ES-I3 (cell line): ENCODE data around the gene PTPRZ1.

Experiments
- H3K36me3 ChIP-seq: 2 replicates; pipeline ENCODE4 v1.6.1; 2013; ENCODE audit warnings: mild to moderate bottlenecking, low read length, control low read depth, moderate library complexity; ENCODE audit not compliant: insufficient read depth
- H3K4me1 ChIP-seq: 2 replicates; pipeline ENCODE4 v1.6.1; 2013; ENCODE audit warnings: mild to moderate bottlenecking, control low read depth, low read length; ENCODE audit not compliant: insufficient read depth
- H3K9ac ChIP-seq: 2 replicates; pipeline ENCODE4 v1.6.1; 2013; ENCODE audit warnings: low read depth, mild to moderate bottlenecking, low read length, moderate library complexity
- H3K9me3 ChIP-seq: 2 replicates; pipeline ENCODE4 v1.6.1; 2013; ENCODE audit warnings: mild to moderate bottlenecking, low read length, moderate library complexity; ENCODE audit not compliant: control insufficient read depth, insufficient read depth

The PTPRZ1 gene

DNA sequence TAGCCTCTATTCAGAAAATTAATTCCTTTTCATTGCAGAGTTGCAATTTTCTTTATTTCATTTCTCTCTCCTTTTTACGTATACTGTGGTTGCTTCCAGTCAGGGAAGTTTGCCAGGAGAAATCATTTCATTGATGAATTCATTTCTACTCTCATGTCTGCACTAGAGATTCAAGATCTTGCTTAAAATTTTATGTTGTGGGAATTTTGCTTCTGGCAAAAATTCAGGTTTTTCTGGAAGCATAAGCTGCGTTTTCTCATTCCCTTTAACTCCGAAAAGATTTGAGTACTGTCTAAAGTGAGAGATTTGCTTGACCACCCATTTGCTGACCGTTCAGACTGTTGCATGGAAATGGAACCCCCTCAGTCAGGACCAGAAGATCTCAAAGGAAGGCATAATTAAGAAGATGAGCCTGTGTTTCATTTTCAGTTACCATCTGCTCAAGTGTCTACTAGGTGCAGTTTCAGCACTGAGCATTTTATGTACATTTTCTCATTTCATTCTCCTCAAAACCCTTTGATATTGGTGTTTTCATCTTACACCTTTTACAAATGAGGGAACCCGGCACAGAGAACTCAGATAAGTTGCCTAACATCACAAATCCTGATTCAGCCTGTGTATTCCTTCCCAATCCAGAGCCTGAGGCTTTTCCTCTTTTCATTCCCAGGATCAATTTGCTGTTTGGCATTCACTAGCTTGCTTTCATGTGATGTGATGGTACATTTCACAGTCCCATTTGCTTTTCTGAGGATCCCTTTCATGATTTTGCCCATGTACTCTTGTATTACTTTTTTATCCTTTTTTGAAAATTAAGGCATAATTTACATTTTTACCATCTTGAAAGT is 3.9 kb downstream of the PTPRZ1 start:
- Histone ChIP-seq H3K9ac (no peak overlapping the region), H3K36me3 (no peaks in the 10 kb centered on the region), H3K9me3 (no peaks in the 10 kb centered on the region), H3K4me1 (peaks cover 42% of the 10 kb centered on the region)

DNA sequence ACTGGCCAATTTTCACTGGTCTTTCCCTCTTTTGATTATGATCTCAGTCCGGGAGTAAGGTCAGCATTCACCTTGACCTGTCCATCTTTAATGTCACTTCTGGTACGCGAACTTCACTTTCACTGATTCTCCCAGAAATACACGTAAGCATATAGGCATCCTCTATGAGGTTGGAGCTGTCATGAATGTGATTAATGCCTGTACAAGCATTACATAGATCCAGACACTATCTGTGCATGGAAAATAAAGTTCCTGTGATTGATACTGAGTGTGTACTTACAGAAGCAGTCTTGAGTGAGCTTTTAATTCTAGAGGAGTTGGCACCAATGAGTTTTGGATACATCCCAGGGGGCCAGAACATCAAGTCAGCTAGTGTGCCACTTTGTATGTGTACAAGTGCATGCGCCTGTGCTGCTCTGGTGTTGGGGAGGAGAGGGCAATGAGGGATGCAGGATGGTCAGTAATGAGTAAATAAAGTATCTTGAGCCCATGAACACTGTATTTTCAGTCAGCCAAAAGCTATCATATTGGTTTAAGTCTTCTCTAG is 6.0 kb downstream of the PTPRZ1 start:
- Histone ChIP-seq H3K4me1 (peaks cover 49% of the 10 kb centered on the region), H3K9ac (no peak overlapping the region), H3K9me3 (no peaks in the 10 kb centered on the region), H3K36me3 (no peaks in the 10 kb centered on the region)

DNA sequence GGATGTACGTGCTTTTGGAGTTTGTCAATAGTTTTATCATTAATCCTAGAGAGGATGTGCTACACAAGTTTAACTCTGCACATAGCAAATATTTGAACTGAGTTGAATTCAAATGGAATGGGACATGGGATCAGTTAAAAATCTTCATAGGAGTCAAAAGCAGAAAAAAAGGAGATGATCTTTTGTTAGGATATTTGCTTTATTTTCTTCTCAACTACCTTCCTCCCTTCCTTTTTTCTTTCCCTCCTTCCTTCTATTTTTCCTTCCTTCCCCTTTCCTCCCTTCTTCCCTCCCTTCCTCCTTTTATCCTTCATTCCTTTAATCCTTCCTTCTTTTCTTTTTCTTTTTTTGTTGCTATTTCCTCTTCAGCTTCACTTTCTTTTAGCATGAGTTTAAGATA is 6.6 kb downstream of the PTPRZ1 start:
- H3K36me3 ChIP-seq = no peaks in the 10 kb centered on the region
- peaks cover 55% of the 10 kb centered on the region for H3K4me1 ChIP-seq
- no peaks in the 10 kb centered on the region for H3K9me3 ChIP-seq
- no peak overlapping the region for H3K9ac ChIP-seq

DNA sequence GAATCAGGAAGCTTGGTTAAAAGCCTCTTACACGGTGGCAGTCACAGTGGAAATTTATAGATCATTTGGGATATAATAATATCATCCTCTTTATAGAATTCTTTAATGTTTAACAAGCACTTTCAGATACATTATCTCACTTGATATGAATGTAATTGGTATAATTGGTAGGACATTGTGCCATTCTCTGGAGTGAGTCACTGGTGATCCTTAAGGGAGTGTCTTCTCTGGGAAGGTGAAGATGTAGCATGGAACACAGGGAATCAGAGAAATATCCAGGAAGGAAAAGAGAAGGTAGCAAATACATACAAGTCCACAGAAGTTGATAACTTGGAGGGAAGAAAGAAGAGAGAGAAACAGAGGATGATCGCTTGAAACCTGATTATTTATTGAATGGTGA is 9.8 kb downstream of the PTPRZ1 start:
- peaks cover 48% of the 10 kb centered on the region for H3K4me1 ChIP-seq
- no peaks in the 10 kb centered on the region for H3K9me3 ChIP-seq
- H3K36me3 ChIP-seq = no peaks in the 10 kb centered on the region
- H3K9ac ChIP-seq = no peak overlapping the region

GRCh38 chr7:121885166-121885920 is 12.4 kb downstream of the PTPRZ1 start:
- Histone ChIP-seq H3K4me1 (peaks cover 33% of the 10 kb centered on the region), H3K9ac (no peak overlapping the region), H3K9me3 (no peaks in the 10 kb centered on the region), H3K36me3 (no peaks in the 10 kb centered on the region)

DNA sequence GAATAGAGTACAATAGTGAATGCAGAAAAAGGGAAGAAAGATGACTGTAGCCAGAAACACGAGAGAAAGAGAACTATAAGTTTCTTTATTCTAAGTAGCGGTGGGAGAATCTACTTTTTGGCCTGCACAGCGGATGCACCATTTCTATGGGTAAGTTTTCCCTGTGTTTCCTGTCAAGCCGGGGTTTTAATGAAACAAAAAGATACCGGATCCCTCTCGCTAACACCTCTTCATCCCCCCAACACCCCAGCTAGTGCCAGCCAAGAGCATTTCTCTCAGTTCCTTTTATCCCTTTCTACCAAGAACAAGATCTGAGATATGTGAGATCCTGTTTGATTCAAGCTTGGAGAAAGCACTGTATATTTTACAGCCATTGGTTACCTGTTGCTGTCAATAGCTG is 14.7 kb downstream of the PTPRZ1 start:
- Histone ChIP-seq H3K36me3 (no peaks in the 10 kb centered on the region), H3K9me3 (no peaks in the 10 kb centered on the region), H3K9ac (no peak overlapping the region), H3K4me1 (peaks cover 17% of the 10 kb centered on the region)

GRCh38 chr7:121890833-121891232 is 17.9 kb downstream of the PTPRZ1 start:
- Histone ChIP-seq H3K36me3 (no peaks in the 10 kb centered on the region), H3K9me3 (no peaks in the 10 kb centered on the region), H3K4me1 (peaks cover 1% of the 10 kb centered on the region; the same call in 1 of the 2 replicates), H3K9ac (no peak overlapping the region)

DNA sequence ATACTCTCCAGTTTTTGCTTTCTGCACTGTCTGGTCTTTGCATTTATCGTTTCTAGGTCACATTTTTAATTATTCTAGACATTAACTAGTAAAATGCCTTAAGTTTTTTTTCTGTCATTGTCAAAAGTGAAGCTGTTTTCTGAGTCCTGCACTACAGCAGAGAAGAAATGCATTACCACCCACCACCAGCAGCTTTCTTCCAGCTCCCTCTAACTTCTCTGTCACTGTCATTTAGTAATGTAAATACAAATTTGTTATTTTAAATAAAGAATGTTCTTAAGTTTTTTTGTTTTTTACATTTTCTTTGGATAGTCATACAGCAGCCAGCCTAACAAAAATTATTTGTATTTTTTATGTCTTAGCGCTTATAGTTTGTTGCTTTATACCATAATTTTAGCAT is 18.8 kb downstream of the PTPRZ1 start:
- H3K9me3 ChIP-seq = no peaks in the 10 kb centered on the region
- H3K9ac ChIP-seq = no peak overlapping the region
- no peaks in the 10 kb centered on the region for H3K36me3 ChIP-seq
- H3K4me1 ChIP-seq = no peaks in the 10 kb centered on the region

GRCh38 chr7:121901026-121901425 is 28.1 kb downstream of the PTPRZ1 start:
- no peaks in the 10 kb centered on the region for H3K36me3 ChIP-seq
- H3K4me1 ChIP-seq = no peaks in the 10 kb centered on the region; the same call in 1 of the 2 replicates
- no peak overlapping the region for H3K9ac ChIP-seq
- H3K9me3 ChIP-seq = no peaks in the 10 kb centered on the region

DNA sequence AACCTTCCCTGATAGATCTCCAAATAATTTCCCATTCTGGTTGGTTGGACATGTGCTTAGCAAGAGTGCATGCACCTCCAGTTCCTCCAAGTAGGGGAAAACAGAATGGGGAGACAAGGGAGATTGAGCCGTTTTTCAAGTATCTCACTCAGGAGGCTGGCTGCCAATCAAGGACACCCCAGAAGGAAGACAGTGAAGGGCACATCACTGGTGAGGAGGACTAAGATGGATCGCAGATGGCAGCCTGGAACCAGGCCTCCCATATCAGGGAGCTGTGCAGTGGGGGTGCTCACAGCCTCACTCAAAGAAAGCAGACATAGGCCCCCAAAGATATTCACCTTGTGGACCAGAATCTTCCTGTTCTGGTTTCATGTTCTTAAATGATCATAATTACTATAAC is 31.2 kb downstream of the PTPRZ1 start:
- Histone ChIP-seq H3K9me3 (no peaks in the 10 kb centered on the region), H3K9ac (no peak overlapping the region), H3K4me1 (peaks cover 2% of the 10 kb centered on the region; the same call in 1 of the 2 replicates), H3K36me3 (no peaks in the 10 kb centered on the region)

- no peaks in the 10 kb centered on the region for H3K36me3 ChIP-seq
- H3K9me3 ChIP-seq = no peaks in the 10 kb centered on the region
- peaks cover 3% of the 10 kb centered on the region; the same call in 1 of the 2 replicates for H3K4me1 ChIP-seq
- no peak overlapping the region for H3K9ac ChIP-seq
These were observed 35.1 kb downstream of the PTPRZ1 start for GRCh38 chr7:121908042-121908441.

DNA sequence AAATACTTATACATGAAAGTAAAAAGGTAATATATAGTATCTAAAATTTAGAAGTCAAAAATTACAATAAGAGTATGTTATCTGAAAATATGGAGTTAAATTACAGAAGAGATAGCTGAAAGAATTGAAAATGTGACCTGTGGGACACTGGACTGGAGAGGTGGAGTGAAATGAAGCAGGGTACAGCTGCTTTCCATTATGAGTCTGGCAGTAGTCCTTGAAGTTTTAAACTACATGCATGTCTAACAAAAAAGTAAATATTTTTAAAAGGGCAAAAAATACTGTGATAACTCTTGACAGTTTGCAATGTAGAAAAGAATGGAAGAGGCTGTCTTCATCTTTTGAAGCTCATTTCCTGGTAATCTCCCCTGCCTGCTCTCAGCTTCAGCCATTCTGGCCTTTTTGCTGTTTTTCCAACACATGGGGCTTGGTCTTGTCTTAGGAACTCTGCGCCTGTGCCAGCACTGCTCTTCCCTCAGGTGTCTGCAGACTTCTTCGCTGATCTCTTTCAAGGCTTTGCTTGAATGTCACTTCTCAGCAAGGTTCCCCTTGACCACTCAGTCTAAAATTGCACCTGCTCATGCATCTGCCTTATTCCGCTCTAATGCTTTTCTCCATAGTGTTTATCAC is 36.9 kb downstream of the PTPRZ1 start:
- no peak overlapping the region for H3K9ac ChIP-seq
- H3K36me3 ChIP-seq = no peaks in the 10 kb centered on the region
- peaks cover 6% of the 10 kb centered on the region for H3K4me1 ChIP-seq
- H3K9me3 ChIP-seq = no peaks in the 10 kb centered on the region

DNA sequence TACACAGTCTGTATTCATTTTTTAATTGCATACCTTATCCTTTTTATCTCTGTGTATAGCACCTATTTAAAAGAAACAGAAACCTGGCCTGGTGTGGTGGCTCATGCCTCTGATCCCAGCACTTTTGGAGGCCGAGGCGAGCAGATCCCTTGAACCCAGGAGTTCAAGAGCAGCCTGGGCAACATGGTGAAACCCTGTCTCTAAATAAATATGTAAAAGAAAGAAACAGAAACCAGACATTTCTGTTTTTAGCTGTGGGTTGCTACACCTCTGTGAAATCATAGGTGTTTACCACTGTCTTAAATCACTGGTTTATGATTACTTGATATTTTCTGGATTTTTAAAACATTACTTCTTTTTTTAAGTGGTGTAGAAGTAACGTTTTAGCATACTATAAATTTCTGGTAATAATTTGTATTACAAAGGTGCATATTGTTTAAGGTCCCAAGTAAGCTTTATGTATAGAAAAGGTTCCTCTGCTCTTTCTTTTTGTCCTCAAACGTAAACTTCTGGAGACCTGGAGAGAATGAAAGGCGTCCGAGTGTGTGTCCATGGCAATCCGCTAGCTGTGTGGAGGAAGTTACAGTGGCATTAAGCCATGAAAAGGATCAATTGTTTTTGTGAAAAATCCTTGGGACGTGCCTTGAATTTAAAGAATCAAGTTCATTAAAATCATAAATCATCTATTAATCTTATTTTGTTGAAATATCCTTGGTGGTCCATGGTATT is 41.1 kb downstream of the PTPRZ1 start:
- H3K9ac ChIP-seq = no peak overlapping the region
- no peaks in the 10 kb centered on the region for H3K9me3 ChIP-seq
- H3K36me3 ChIP-seq = no peaks in the 10 kb centered on the region
- peaks cover 13% of the 10 kb centered on the region for H3K4me1 ChIP-seq
